Omental fat pad (tissue), 4 donors: ENCODE results near the gene SHROOM2. TPM values are rescaled to one million over a fixed set of nuclear protein-coding genes. Genes with fewer than 3 reads are reported as not detected.
"Not testable (repeated sequence)": the region's sequence is repeated elsewhere in the genome, so short reads cannot be mapped to it uniquely, and the experiment has no call there.

Experiments
- ATAC-seq: fragments of 150-250 bp; one replicate; pipeline ENCODE4 v1.9.1; 2016; ENCODE audit warnings: mild to moderate bottlenecking, moderate library complexity; ENCODE audit not compliant: low FRiP score
- DNase-seq: peaks from one replicate; pipeline ENCODE4 v3.0.0-alpha.2; 2019; ENCODE audit warnings: low spot score
- total RNA-seq, 4 donors: library from RNA; depleted of rRNA; stranded (reverse); fragments of >200 nt; gene quantifications; one replicate each; pipeline ENCODE4 v1.1.0, GENCODE V29; 2016
- TF ChIP-seq, protein P1 (sequence below), 3 donors: fragments of 450-650 bp; IDR thresholded peaks; one replicate each; pipeline ENCODE4 v1.5.1; 2016 to 2017; ENCODE audit warnings: antibody characterized with exemption in 3 of 3, mild to moderate bottlenecking in 3 of 3, moderate library complexity in 2 of 3

The SHROOM2 gene
- total RNA-seq, 4 donors from 2014 or later: 0.88 to 2.4 (median 2.1) TPM

DNA sequence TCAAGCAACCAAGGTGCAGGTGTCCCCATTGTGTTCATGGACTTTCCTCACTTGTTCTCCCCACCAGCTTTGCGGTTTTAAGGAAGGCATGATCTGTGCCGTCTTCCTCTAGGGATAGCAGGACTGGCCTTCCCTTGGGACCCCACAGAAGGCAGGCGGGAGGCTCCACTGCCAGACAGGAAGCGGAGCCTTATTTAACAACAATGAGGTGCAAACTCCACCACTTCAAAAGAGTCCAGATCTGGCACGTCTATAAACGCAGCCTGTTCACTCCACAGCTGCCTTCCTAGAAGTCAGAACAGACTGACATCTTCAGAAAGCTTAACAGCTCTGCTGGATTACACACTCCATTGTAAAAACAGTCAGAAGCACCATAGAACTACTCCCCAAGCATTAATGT, 18.9 kb upstream of the SHROOM2 start:
- no peak for ATAC-seq
- TF ChIP-seq, protein P1, sequence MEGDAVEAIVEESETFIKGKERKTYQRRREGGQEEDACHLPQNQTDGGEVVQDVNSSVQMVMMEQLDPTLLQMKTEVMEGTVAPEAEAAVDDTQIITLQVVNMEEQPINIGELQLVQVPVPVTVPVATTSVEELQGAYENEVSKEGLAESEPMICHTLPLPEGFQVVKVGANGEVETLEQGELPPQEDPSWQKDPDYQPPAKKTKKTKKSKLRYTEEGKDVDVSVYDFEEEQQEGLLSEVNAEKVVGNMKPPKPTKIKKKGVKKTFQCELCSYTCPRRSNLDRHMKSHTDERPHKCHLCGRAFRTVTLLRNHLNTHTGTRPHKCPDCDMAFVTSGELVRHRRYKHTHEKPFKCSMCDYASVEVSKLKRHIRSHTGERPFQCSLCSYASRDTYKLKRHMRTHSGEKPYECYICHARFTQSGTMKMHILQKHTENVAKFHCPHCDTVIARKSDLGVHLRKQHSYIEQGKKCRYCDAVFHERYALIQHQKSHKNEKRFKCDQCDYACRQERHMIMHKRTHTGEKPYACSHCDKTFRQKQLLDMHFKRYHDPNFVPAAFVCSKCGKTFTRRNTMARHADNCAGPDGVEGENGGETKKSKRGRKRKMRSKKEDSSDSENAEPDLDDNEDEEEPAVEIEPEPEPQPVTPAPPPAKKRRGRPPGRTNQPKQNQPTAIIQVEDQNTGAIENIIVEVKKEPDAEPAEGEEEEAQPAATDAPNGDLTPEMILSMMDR (IDR thresholded peaks at IDR 0.05): no peak
- no peak for DNase-seq

DNA sequence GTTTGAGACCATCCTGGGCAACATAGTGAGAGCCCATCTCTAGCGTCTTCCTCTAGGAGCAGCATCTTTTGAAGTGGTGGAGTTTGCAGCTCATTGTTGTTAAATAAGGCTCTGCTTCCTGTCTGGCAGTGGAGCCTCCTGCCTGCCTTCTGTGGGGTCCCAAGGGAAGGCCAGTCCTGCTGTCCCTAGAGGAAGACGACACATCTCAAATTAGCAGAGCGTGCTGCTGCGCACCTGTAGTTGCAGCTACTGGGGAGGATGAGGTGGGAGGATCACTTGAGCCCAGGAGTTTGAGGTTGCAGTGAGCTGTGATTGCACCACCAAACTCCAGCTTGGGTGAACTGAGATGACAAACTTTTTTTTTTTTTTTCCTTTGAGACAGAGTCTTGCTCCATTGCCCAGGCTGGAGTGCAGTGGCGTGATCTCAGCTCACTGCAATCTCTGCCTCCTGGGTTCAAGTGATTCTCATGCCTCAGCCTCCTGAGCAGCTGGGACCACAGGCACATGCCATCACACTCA, 17.8 kb upstream of the SHROOM2 start:
- not testable (repeated sequence) for DNase-seq, ATAC-seq

DNA sequence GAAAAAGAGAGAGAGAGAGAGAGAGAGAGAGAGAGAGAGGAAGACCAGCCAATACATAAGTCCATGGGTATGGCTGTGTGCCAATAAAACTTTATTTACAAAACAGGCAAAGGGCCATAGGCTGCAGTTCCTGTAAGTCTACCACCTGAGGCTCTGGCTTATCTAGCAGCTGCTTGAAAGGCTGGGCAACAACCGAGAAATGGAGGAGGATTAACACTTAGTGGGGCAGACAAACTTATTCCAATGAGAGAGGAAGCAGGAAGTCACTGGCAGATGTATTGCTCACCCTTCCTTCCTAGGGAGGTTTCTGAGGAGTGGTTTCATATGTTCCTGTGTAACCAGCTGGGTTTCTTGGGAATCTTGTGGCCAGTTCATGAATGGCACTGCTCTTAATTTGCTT, 15.9 kb upstream of the SHROOM2 start:
- TF ChIP-seq, protein P1 (IDR thresholded peaks at IDR 0.05): no peak
- DNase-seq: no peak

DNA sequence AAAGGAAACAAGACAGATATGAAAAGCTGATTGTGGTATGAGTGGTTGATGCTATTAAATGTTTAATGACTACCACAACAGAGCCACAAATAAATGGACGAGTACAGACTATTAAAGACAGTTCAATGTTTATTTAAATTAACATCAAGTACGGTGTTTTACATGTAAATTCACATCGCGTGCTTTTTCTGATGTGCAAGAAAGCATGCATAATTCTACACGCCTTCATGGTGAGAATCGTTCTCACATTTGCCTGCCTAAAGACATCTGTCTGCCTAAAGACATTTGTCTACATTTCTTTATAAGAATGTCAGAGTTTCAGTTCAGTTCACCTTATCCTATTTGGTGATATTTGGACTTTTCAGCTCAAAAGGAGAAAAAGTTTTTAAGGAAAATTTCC, 13.3 kb upstream of the SHROOM2 start:
- TF ChIP-seq, protein P1 (IDR thresholded peaks at IDR 0.05): no peak
- no peak for ATAC-seq

More for the DNA sequence above, 15.9 kb upstream of the SHROOM2 start:
- ATAC-seq: no peak

DNA sequence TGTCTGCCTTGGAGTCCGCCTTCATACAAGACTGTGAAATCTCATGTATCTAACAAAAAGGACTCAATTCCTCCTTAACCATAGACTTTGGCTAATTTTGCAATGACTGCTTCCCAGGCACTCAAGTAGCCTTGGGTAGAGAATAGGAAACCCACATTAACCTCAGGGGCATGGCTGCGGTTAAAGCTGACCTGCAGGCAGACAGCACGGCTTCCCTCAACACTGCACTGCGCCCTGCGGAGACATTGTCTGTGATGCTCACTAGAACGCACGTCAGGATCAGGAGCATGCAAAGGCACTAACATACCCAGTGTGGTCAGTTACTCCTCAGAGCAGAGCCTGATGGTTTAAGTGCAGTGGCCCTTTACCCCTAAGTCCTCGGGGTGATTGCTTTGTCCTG, 10.3 kb upstream of the SHROOM2 start:
- ATAC-seq (no peak), DNase-seq (no peak)
- TF ChIP-seq, protein P1 (IDR thresholded peaks at IDR 0.05): no peak

More for the DNA sequence above, 13.3 kb upstream of the SHROOM2 start:
- DNase-seq: no peak

DNA sequence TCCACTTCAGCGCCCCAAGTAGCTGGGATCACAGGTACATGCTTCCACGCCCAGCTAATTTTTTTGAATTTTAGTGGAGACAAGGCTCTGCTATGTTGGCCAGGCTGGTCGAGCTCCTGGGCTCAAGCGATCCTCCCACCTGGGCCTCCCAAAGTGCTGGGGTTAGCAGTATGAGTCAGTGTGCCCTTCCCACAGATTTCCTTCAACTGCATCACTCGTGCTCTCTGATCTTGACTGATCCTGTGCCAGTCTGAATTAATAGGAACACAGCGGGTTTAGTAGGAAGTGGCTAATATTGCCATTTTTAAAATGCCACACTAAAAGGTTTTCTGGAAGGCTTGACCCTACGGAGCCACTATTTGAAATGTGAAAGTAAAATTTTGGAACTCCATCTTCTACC, 4.3 kb upstream of the SHROOM2 start:
- TF ChIP-seq, protein P1 (IDR thresholded peaks at IDR 0.05): no peak
- no peak for ATAC-seq

DNA sequence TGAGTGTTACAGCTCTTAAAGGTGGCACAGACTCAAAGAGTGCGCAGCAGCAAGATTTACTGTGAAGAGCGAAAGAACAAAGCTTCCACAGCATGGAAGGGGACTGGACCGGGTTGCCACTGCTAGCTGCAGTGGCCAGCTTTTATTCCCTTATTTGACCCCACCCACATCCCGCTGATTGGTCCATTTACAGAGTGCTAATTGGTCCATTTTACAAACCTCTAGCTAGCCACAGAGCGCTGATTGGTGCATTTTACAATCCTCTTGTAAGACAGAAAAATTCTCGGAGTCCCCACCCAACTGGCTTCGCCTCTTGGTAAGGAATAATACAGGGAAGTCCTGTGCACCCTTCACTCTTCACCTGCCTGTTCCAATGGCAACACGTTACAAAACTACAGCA, 1.9 kb upstream of the SHROOM2 start:
- DNase-seq (no peak), ATAC-seq (no peak)
- TF ChIP-seq, protein P1 (IDR thresholded peaks at IDR 0.05): no peak

More for the DNA sequence above, 4.3 kb upstream of the SHROOM2 start:
- DNase-seq: no peak
